ENCODE measurements around the gene TMEM54.

DNA sequence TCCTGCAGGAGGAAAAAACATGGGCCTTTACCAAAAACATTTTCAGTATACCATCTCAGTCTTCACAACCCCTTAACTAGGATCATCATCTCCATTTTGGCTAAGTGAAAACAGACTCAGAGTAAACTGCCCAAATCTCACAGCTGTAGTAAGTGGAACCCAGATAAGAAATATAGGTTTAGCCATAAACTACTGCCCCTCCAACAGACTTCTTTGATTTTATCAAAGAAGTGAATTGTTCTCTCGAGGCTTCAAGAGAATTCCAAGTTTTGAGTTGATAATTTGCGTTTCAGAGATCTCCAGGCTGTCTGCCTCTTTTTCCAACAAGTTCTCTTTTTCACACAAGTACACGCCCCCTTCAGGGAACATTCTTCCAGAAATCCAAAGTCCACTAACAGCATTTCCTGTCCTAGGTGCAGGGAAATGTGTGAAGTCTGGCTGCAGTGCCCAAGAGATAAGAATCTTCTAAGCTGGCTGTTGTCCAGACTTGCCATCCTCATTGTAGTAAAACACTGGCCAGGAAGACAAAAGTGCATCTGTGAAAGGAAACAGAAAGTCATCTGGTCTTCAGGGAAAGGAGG is 32.6 kb upstream of the TMEM54 start:
- TF ChIP-seq, protein P1, sequence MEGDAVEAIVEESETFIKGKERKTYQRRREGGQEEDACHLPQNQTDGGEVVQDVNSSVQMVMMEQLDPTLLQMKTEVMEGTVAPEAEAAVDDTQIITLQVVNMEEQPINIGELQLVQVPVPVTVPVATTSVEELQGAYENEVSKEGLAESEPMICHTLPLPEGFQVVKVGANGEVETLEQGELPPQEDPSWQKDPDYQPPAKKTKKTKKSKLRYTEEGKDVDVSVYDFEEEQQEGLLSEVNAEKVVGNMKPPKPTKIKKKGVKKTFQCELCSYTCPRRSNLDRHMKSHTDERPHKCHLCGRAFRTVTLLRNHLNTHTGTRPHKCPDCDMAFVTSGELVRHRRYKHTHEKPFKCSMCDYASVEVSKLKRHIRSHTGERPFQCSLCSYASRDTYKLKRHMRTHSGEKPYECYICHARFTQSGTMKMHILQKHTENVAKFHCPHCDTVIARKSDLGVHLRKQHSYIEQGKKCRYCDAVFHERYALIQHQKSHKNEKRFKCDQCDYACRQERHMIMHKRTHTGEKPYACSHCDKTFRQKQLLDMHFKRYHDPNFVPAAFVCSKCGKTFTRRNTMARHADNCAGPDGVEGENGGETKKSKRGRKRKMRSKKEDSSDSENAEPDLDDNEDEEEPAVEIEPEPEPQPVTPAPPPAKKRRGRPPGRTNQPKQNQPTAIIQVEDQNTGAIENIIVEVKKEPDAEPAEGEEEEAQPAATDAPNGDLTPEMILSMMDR (conservative IDR thresholded peaks at IDR 0.05 in 1 of 2, IDR thresholded peaks at IDR 0.05 in 1 of 2; ENCODE audit: extremely low read depth in 1 of 2, insufficient read depth in 1 of 2, low read depth in 1 of 2, low read length in 2 of 2) = no peak
- no peak for TF ChIP-seq EZH2 (IDR thresholded peaks at IDR 0.05; ENCODE audit: borderline replicate concordance, low read length)

All from mammary epithelial cell (primary cell).